GM18499 (cell line): Measurements from ENCODE around the gene PCAT6.
"Not testable (repeated sequence)": the region's sequence is repeated elsewhere in the genome, so short reads cannot be mapped to it uniquely, and the experiment has no call there.

ENCODE experiments used
- ATAC-seq: cut with Tn5 transposase; IDR thresholded peaks from one replicate; pipeline ENCODE4 v1.9.1; 2021; ENCODE audit warnings: moderate number of reproducible peaks; ENCODE audit not compliant: insufficient read depth, unreplicated experiment

PCAT6 gene

GRCh38 chr1:202810615-202811295 lies at the start of gene PCAT6:
PCAT6 (plus strand) TSS chr1:202810954.
- ATAC-seq = no peak

DNA sequence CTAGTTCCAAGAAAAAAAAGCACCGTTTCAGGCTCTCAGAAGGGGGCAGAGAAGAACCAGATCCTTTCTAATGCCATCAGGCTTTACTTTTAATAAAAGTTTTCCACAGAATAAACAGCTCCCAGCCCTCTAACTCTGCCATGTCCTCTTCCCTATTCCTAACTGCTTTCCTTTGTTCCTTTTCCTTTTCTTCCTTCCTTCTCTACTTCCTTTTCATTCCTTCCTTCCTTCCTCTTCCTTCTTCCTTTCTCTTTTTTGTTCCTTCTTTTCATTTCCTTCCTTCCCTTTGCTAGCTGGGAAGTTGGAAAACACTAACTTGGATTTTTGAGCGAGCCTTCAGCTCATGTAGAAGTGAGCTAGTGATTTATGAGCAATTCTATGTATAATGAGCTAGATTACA lies 48.7 kb upstream of the PCAT6 start:
- ATAC-seq = no peak

DNA sequence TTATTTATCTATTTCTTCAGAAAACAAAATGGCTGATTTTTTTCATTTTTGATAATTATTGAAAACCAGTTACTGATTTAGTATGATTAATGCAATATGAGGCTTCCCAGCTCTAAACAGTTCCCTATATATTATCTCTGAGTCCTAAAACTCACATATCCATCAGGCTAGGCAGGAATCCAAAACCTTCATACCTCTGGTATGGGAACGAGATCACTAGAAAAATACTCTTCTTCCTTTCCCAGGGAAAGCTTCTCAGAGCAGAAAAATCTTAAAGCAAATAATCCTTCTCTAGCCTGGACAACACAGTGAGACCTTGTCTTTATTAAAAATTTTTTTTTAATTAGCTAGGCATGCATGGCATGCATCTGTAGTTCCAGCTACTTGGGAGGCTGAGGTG lies 45.0 kb upstream of the PCAT6 start:
- no peak for ATAC-seq

- ATAC-seq = no peak
Measured at GRCh38 chr1:202770135-202770534, 40.6 kb upstream of the PCAT6 start.

- no peak for ATAC-seq
Measured at GRCh38 chr1:202781180-202781579, 29.6 kb upstream of the PCAT6 start.

DNA sequence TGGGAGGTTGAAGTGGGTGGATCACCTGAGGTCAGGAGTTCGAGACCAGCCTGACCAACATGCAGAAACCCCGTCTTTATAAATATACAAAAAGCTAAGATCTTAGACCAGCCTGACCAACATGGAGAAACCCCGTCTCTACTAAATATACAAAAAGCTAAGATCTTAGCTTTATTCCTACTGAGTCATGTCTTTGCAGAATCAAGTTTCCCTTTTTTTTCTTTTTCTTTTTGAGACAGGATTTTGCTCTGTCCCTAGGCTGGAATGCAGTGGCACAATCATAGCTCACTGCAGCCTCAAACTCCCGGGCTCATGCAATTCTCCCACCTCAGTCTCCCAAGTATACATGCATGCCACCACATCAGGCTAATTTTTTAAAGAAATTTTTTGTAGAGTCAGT lies 23.9 kb upstream of the PCAT6 start:
- no peak for ATAC-seq

GRCh38 chr1:202788800-202789199 lies 22.0 kb upstream of the PCAT6 start:
- ATAC-seq = no peak

- ATAC-seq = no peak
Measured at GRCh38 chr1:202791077-202791747, 19.5 kb upstream of the PCAT6 start.

- ATAC-seq = no peak
Measured at GRCh38 chr1:202794051-202794740, 16.6 kb upstream of the PCAT6 start.

GRCh38 chr1:202794931-202795330 lies 15.8 kb upstream of the PCAT6 start:
- ATAC-seq = not testable (repeated sequence)

DNA sequence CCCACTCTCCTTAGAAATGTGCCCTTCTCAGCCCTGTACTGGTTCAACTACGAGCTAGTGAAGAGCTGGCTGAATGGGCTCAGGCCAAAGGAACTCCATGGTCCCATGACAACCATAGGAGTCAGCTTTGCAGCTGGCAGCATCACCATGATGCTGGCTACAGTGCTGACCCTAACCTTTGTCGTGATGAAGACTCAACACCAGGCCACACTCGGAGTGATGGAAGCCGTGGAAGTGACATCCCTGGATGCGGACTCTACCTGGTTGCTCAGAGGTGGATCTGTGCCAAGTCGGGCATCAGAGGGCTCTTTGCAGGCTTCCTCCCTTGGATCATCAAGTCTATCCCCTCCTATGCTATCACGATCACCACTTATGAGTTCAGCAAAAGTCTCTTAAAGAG lies 14.1 kb upstream of the PCAT6 start:
- ATAC-seq = no peak

GRCh38 chr1:202798260-202798659 lies 12.5 kb upstream of the PCAT6 start:
- ATAC-seq = no peak

GRCh38 chr1:202798792-202799331 lies 11.9 kb upstream of the PCAT6 start:
- ATAC-seq = no peak

DNA sequence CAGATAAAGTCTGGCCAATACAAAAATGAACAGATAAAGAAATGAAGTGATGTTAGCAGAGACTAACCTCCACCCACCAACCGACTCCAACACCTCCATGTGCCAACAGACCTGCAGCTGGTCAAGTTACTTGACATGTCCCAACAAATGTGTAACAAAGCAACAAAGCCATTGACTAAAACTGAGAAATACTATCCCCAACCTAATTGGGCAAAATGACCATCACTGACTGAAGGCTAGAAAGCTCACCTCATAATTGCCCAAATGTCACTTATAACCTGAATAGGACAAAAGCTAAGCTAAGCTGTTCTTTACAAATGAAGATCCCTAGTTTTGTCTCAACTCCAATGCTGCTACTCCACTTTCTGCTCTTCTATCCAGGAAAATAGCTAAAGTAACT lies 10.0 kb upstream of the PCAT6 start:
- no peak for ATAC-seq

DNA sequence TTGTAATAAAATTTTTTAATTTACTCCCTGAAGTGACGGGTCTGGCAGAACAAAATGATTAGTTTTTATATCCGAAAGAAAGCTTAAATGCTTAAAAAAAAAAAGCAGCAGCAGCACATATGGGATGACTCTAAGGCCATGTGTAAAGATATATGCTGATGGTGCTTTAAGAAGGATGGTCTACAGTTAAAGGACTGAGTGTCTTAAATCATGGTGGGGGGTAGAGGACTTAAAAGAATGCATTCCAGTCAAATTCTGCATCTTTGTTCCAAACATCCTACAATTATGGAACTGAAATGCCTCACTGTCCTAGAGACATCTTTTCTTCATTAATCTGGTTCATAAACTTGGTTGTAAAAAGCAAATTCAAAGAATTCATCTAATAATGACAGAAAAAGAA lies 9.6 kb upstream of the PCAT6 start:
- ATAC-seq = no peak

- ATAC-seq = no peak
Measured at GRCh38 chr1:202802034-202802433, 8.7 kb upstream of the PCAT6 start.

DNA sequence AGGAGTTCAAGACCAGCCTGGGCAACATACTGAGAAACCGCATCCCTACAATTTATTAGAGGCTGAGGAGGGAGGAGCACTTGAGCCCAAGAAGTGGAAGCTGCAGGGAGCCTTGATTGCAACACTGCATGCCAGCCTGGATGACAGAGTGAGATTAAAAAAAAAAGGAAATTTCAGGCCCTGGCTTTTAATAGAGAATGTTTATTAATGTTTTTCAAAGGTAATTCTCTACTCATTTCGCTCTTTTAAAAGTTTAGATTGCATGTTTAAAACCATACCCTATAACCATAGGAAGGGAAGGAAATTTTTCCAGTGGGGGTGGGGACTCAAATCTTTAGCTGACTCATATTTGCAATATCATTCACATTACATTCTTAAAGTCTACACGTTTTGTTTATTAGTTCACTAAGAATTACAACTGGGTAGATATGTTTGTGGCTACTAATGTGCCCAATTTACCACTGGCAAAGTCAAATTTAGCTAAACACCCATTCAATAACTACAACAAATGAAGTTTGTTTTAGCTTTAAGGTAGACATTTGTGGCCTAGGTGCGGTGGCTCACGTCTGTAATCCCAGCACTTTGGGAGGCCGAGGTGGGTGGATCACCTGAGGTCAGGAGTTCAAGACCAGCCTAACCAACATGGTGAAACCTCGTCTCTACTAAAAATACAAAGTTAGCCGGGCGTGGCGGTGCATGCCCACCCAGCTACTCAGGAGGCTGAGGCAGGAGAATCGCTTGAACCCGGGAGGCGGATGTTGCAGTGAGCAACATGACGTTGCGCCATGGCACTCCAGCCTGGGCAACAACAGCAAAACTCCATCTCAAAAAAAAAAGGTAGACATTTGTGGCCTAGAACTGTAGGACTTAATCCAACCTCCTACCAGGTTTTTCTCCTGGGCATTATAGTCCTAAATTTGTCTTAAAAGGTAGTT lies 7.5 kb upstream of the PCAT6 start:
- no peak for ATAC-seq

DNA sequence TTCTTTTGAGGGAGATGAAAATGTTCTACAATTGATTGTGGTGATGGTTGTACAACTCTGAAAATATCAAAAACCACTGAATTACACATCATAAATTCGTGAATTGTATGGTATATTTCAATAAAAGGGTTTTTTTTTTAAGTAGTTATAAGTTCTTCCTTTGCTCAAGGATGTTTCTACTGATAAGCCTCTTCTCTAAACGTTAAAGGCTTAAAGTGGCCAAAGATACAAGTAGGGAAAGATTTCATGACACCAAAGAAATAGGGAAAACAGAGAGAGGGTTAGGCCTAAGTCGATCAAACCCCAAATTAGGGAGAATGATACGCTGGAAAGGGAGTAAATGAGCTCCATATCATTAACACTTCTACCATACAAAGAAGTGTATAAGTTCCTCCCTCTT lies 6.6 kb upstream of the PCAT6 start:
- no peak for ATAC-seq

- no peak for ATAC-seq
Measured at GRCh38 chr1:202805886-202806844, 4.6 kb upstream of the PCAT6 start.
